GM12878 (cell line): ENCODE measurements around the gene RGS12. TPM values are rescaled to one million over a fixed set of nuclear protein-coding genes. Genes with fewer than 3 reads are reported as not detected.

Experiments
- ATAC-seq: fragments of 200-7000 bp; cut with Tn5 transposase; 3 replicates; pipeline ENCODE4 v1.9.1; 2020; ENCODE audit warnings: mild to moderate bottlenecking, moderate library complexity
- BruUV-seq: library from RNA; stranded (reverse); fragments of 400-500 nt; replicated peaks from 2 replicates; lab custom pipeline; 2021; lab: Mats Ljungman, UMichigan
- CTCF ChIA-PET: fragments of 300-600 bp; sonication (Branson Sonifier 250); formaldehyde crosslinking; extraction: SDS; loops from one replicate; lab custom pipeline; 2021; ENCODE audit warnings: inconsistent platforms; lab: Yijun Ruan, JAX
- POLR2A ChIA-PET: fragments of 350-600 bp; formaldehyde crosslinking; extraction: SDS; loops from one replicate; lab custom pipeline; 2021; ENCODE audit warnings: inconsistent platforms; lab: Charles Lee
- RAD21 ChIA-PET: fragments of 300-600 bp; sonication (Branson Sonifier 250); formaldehyde crosslinking; loops from one replicate; lab custom pipeline; 2023; ENCODE audit warnings: antibody characterized with exemption; ENCODE audit not compliant: unreplicated experiment; lab: Charles Lee
- SMC1A ChIA-PET: fragments of 300-600 bp; sonication (Branson Sonifier 250); formaldehyde crosslinking; loops from one replicate; lab custom pipeline; 2023; ENCODE audit not compliant: unreplicated experiment, uncharacterized antibody; lab: Charles Lee
- DNase-seq: peaks from one replicate; pipeline ENCODE4 v3.0.0-alpha.2; 2011; ENCODE audit warnings: low read depth, low spot score
- FAIRE-seq: peaks from 3 replicates; lab custom pipeline; 2011; peaks lifted over from hg19 to GRCh38; lab: Jason Lieb, UNC
- H2AFZ ChIP-seq: 2 replicates; pipeline ENCODE4 v1.6.0; 2011; ENCODE audit warnings: low read depth, low read length, control low read depth; ENCODE audit not compliant: control insufficient read depth
- H3K27ac ChIP-seq: 2 replicates; pipeline ENCODE4 v1.5.1; 2011; ENCODE audit warnings: control low read depth; ENCODE audit not compliant: control insufficient read depth, insufficient read depth
- H3K27me3 ChIP-seq, 2 experiments: replicated peaks in 1 of 2; 2 replicates each; pipeline versions ENCODE4 v1.6.0 to v1.6.1; 2011; ENCODE audit warnings: low read length in 1 of 2; ENCODE audit not compliant: control insufficient read depth in 2 of 2, insufficient read depth in 2 of 2
- H3K36me3 ChIP-seq, 2 experiments: 2 replicates each; pipeline ENCODE4 v1.5.1; 2011; ENCODE audit warnings: low read length in 1 of 2; ENCODE audit not compliant: control insufficient read depth in 2 of 2, insufficient read depth in 2 of 2
- H3K4me1 ChIP-seq: 2 replicates; pipeline ENCODE4 v1.6.1; 2011; ENCODE audit warnings: mild to moderate bottlenecking, low read length, moderate library complexity, mixed read lengths; ENCODE audit not compliant: control insufficient read depth, insufficient read depth
- H3K4me2 ChIP-seq: 2 replicates; pipeline ENCODE4 v1.6.0; 2011; ENCODE audit warnings: control low read depth; ENCODE audit not compliant: control insufficient read depth, insufficient read depth
- H3K4me3 ChIP-seq: fragments of 200-600 bp; sonication (generic); 2 replicates; pipeline ENCODE4 v1.5.1; 2016
- H3K79me2 ChIP-seq: 2 replicates; pipeline ENCODE4 v1.6.0; 2011; ENCODE audit warnings: low read length; ENCODE audit not compliant: control insufficient read depth, insufficient read depth
- H3K9ac ChIP-seq: 2 replicates; pipeline ENCODE4 v1.8.0; 2011; ENCODE audit warnings: low read length, control low read depth, mixed read lengths; ENCODE audit not compliant: control insufficient read depth, insufficient read depth
- H3K9me3 ChIP-seq: replicated peaks from 3 replicates; pipeline ENCODE4 v1.5.1; 2011; ENCODE audit warnings: mild to moderate bottlenecking, low read length; ENCODE audit not compliant: control insufficient read depth, insufficient read depth
- H4K20me1 ChIP-seq: 2 replicates; pipeline ENCODE4 v1.6.0; 2011; ENCODE audit not compliant: control insufficient read depth, insufficient read depth
- CHD4 ChIP-seq: fragments of 200-600 bp; sonication (generic); IDR thresholded peaks from 2 replicates; pipeline ENCODE4 v1.6.1; 2016; ENCODE audit warnings: mild to moderate bottlenecking
- CREM ChIP-seq: IDR thresholded peaks from 2 replicates; pipeline ENCODE4 v1.6.1; 2014; ENCODE audit warnings: antibody characterized with exemption, low read depth
- EGR1 ChIP-seq, 2 experiments: IDR thresholded peaks; 1 replicate in 1 of 2; 2 replicates in 1 of 2; pipeline ENCODE4 v1.6.1; 2011 to 2012; ENCODE audit warnings: low read depth in 2 of 2, low read length in 2 of 2, borderline replicate concordance in 1 of 2, mild to moderate bottlenecking in 1 of 2, moderate library complexity in 1 of 2
- ETV6 ChIP-seq, 2 experiments: fragments of 450-650 bp in 1 of 2; IDR thresholded peaks in 1 of 2; conservative IDR thresholded peaks in 1 of 2; 2 replicates each; pipeline ENCODE4 v1.6.1; 2014; ENCODE audit warnings: antibody characterized with exemption in 1 of 2, borderline replicate concordance in 1 of 2, low read depth in 1 of 2, mild to moderate bottlenecking in 1 of 2, moderate library complexity in 1 of 2
- GABPA ChIP-seq: IDR thresholded peaks from 2 replicates; pipeline ENCODE4 v1.6.1; 2014; ENCODE audit warnings: antibody characterized with exemption, low read depth, mild to moderate bottlenecking, inconsistent platforms
- HCFC1 ChIP-seq: fragments of 150-350 bp; IDR thresholded peaks from 2 replicates; pipeline ENCODE4 v1.6.1; 2014; ENCODE audit warnings: low read length
- HDAC6 ChIP-seq: fragments of 200-600 bp; sonication (generic); IDR thresholded peaks from one replicate; pipeline ENCODE4 v1.8.0; 2017; ENCODE audit warnings: antibody characterized with exemption; ENCODE audit not compliant: unreplicated experiment
- JUND ChIP-seq: IDR thresholded peaks from 2 replicates; pipeline ENCODE4 v1.6.1; 2012; ENCODE audit warnings: low read depth, mild to moderate bottlenecking, low read length, improper control_type of control experiment, moderate library complexity
- MYB ChIP-seq: fragments of 150-350 bp; IDR thresholded peaks from 2 replicates; pipeline ENCODE4 v1.6.1; 2014; ENCODE audit warnings: mild to moderate bottlenecking, low read depth, low read length, borderline replicate concordance
- PAX8 ChIP-seq: fragments of 450-650 bp; IDR thresholded peaks from 2 replicates; pipeline ENCODE4 v1.6.1; 2017; ENCODE audit warnings: mild to moderate bottlenecking, moderate library complexity
- YBX1 ChIP-seq: fragments of 450-650 bp; IDR thresholded peaks from 2 replicates; pipeline ENCODE4 v1.6.1; 2016; ENCODE audit warnings: antibody characterized with exemption
- ZNF217 ChIP-seq: fragments of 450-650 bp; IDR thresholded peaks from 2 replicates; pipeline ENCODE4 v1.6.1; 2017; ENCODE audit warnings: antibody characterized with exemption, mild to moderate bottlenecking
- WGBS: methylation state at CpG from one replicate; pipeline ENCODE4 v1.1.6; 2016; ENCODE audit warnings: low lambda C conversion rate; ENCODE audit not compliant: insufficient replicate concordance, insufficient coverage; ENCODE audit errors: missing lambda C conversion rate; 5-methylcytosine and 5-hydroxymethylcytosine counted together
- in situ Hi-C: fragments of 300-500 bp; cut with MboI; formaldehyde crosslinking; loops from 9 replicates; pipeline ENCODE4 v1.14.3; 2018; ENCODE audit warnings: mixed read lengths
- intact Hi-C: fragments of 100-400 bp; cut with micrococcal nuclease; formaldehyde crosslinking; loops from one replicate; pipeline ENCODE4 v1.14.2; 2022; ENCODE audit not compliant: unreplicated experiment
- polyA plus RNA-seq, 11 experiments: library from polyadenylated mRNA; depleted of rRNA in 4 of 11; unstranded in 6 of 11; stranded (reverse) in 5 of 11; fragments of >200 nt; fragmentation: Nextera tagmentation in 4 of 11; fragmentation: Illumina TruSeq in 1 of 11; extraction: Ambion mirVana in 4 of 11; extraction: Trizol in 1 of 11; gene quantifications; 1 replicate in 1 of 11; 2 replicates in 10 of 11; pipeline versions ENCODE4 v1.2.1 to v1.2.3, GENCODE V29; 2011 to 2016; ENCODE audit warnings: inconsistent platforms in 2 of 11, missing spikeins in 2 of 11, low read depth in 1 of 11
- total RNA-seq, 4 experiments: library from RNA; depleted of rRNA in 3 of 4; stranded (reverse); fragments of >200 nt in 3 of 4; fragmentation: Illumina TruSeq in 1 of 4; extraction: Trizol in 1 of 4; gene quantifications; 2 replicates each; pipeline versions ENCODE4 v1.2.1 to v1.2.3, GENCODE V29; 2013 to 2021
- TF ChIP-seq, protein P1 (sequence below): IDR thresholded peaks from 2 replicates; pipeline ENCODE4 v1.6.1; 2012; ENCODE audit warnings: low read depth, low read length, improper control_type of control experiment
- TF ChIP-seq, protein P2 (sequence below): IDR thresholded peaks from 2 replicates; pipeline ENCODE4 v1.6.1; 2011; ENCODE audit warnings: mild to moderate bottlenecking, low read depth, low read length, moderate library complexity; ENCODE audit not compliant: insufficient replicate concordance
- TF ChIP-seq, protein P3 (sequence below): IDR thresholded peaks from 2 replicates; pipeline ENCODE4 v1.6.1; 2012; ENCODE audit warnings: low read length, inconsistent platforms
- TF ChIP-seq, protein P4 (sequence below): fragments of 450-650 bp; IDR thresholded peaks from 2 replicates; pipeline ENCODE4 v1.6.1; 2017; ENCODE audit warnings: mild to moderate bottlenecking

Gene RGS12
- total and polyA plus RNA-seq, 10 of the 15 experiments (the other 5 are each of a cell fraction or from before 2014, with no cell fraction given), result 0.02 to 2.2 (median 0.73) TPM

DNA sequence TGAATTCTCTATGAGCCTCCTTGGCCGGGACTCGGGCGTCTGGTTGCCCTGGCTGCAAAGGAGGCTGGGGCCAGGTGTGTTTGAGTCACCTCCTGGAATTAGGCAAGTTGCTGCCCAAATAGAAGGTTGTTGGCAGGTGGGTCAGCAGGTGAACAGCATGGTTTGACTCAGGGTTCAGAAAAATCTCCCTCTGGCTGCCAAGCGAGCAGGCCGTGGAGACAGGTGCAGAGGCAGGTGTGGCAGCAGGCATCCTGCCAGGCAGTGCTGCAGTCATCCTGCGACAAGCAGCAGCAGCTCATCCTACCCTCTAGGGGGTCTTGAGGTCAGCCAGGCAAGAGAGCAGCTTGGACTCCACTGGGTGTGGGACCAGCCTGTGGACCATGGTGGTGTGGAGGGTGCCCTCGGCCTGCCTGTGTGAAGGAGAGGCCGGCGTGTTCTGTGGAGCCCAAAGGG is 35.7 kb upstream of the RGS12 start (continued):
- no peak for TF ChIP-seq CREM
- no peak for TF ChIP-seq PAX8
- no peak for TF ChIP-seq MYB
- no peak for TF ChIP-seq HDAC6
- TF ChIP-seq ZNF217, result no peak
- no peak for TF ChIP-seq JUND
- TF ChIP-seq, all 136 proteins: peak for 0

DNA sequence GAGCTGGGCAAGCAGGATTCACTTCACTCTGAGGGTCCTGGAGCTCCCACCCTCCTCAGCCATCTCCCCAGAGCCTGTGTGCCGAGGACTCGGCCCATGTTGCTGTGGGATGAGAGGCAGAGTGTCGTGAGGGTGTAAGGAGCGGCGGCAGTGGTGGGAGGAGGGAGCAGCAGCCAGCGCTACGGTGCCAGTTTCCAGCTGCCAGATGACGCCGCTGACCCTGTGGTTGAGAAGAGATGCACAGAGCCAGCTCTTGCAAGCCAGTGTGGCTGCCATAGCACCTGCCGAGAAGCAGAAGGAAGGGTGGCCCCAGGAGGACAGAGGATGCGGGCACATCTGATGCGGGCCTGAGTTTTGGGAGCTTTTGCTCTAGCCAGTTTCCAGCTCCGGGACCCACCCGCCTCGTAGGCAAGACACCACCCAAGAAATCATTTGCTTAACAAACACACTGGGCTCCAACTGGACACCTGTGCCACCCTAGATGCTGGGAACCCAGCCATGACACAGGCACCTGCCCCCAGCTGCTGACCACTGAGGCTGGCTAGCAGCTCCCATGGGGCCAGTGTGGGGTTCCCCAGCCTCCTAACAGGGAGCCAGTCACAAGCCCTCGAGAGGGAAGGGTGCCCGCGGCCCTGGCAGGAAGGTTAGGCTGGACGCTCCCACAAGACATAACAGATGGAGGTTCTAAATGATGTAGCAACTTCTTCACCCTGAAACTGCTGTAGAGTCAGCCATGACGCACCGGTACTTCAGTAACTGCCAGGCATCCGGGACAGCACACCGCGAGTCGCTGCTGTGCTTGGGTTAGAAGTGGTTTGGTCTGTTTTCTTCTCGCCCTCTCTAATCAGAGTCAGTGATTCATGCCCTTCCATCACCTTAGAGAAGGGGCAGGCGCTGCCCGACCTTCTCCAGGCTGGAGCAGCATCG is 35.0 kb upstream of the RGS12 start:
- 9% methylated on average over 26 of the region's 29 CpGs for WGBS
- Histone ChIP-seq H3K9me3 (no peaks in the 10 kb centered on the region), H3K27ac (no peak overlapping the region), H3K4me2 (no peak overlapping the region), H3K36me3 (no peaks in the 10 kb centered on the region), H3K4me1 (peaks cover 3% of the 10 kb centered on the region; the same call in 1 of the 2 replicates), H3K27me3 (no peaks in the 10 kb centered on the region), H3K79me2 (no peaks in the 10 kb centered on the region), H3K4me3 (no peak overlapping the region), H4K20me1 (no peaks in the 10 kb centered on the region), H2AFZ (no peak overlapping the region), H3K9ac (no peak overlapping the region)
- ChIA-PET CTCF (no interaction called here), SMC1A (interaction anchor here (0.7 to 1.3 kb wide), 3 partner anchors 14 to 30 kb away, joined by 3 to 4 read pairs (median 3); no protein-coding TSS in a partner anchor), RAD21 (no interaction called here), POLR2A (no interaction called here)
- FAIRE-seq (no peak), ATAC-seq (peak; percentile 69), DNase-seq (peak; percentile 7)
- intact Hi-C loops, result no loop called here
- in situ Hi-C loops, result no loop called here
- no TSS peak for BruUV-seq
- TF ChIP-seq ETV6 (conservative IDR thresholded peaks at IDR 0.05 in 1 of 2, IDR thresholded peaks at IDR 0.05 in 1 of 2; ENCODE audit: borderline replicate concordance in 1 of 2, low read depth in 1 of 2) (no peak), CHD4 (no peak), EGR1 (IDR thresholded peaks at IDR 0.05; ENCODE audit: borderline replicate concordance in 1 of 2, low read depth in 2 of 2, low read length in 2 of 2) (no peak), YBX1 (no peak), GABPA (no peak), HCFC1 (no peak)
- TF ChIP-seq, protein P1, sequence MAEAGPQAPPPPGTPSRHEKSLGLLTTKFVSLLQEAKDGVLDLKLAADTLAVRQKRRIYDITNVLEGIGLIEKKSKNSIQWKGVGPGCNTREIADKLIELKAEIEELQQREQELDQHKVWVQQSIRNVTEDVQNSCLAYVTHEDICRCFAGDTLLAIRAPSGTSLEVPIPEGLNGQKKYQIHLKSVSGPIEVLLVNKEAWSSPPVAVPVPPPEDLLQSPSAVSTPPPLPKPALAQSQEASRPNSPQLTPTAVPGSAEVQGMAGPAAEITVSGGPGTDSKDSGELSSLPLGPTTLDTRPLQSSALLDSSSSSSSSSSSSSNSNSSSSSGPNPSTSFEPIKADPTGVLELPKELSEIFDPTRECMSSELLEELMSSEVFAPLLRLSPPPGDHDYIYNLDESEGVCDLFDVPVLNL, result no peak
- TF ChIP-seq, protein P2, sequence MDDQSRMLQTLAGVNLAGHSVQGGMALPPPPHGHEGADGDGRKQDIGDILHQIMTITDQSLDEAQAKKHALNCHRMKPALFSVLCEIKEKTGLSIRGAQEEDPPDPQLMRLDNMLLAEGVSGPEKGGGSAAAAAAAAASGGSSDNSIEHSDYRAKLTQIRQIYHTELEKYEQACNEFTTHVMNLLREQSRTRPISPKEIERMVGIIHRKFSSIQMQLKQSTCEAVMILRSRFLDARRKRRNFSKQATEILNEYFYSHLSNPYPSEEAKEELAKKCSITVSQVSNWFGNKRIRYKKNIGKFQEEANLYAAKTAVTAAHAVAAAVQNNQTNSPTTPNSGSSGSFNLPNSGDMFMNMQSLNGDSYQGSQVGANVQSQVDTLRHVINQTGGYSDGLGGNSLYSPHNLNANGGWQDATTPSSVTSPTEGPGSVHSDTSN, result no peak
- TF ChIP-seq, protein P3, sequence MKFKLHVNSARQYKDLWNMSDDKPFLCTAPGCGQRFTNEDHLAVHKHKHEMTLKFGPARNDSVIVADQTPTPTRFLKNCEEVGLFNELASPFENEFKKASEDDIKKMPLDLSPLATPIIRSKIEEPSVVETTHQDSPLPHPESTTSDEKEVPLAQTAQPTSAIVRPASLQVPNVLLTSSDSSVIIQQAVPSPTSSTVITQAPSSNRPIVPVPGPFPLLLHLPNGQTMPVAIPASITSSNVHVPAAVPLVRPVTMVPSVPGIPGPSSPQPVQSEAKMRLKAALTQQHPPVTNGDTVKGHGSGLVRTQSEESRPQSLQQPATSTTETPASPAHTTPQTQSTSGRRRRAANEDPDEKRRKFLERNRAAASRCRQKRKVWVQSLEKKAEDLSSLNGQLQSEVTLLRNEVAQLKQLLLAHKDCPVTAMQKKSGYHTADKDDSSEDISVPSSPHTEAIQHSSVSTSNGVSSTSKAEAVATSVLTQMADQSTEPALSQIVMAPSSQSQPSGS, result no peak
- TF ChIP-seq, protein P4, sequence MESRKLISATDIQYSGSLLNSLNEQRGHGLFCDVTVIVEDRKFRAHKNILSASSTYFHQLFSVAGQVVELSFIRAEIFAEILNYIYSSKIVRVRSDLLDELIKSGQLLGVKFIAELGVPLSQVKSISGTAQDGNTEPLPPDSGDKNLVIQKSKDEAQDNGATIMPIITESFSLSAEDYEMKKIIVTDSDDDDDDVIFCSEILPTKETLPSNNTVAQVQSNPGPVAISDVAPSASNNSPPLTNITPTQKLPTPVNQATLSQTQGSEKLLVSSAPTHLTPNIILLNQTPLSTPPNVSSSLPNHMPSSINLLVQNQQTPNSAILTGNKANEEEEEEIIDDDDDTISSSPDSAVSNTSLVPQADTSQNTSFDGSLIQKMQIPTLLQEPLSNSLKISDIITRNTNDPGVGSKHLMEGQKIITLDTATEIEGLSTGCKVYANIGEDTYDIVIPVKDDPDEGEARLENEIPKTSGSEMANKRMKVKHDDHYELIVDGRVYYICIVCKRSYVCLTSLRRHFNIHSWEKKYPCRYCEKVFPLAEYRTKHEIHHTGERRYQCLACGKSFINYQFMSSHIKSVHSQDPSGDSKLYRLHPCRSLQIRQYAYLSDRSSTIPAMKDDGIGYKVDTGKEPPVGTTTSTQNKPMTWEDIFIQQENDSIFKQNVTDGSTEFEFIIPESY, result no peak
